HG03571 (cell line): ENCODE measurements around the gene CHD2.
"Not testable (repeated sequence)": the region's sequence is repeated elsewhere in the genome, so short reads cannot be mapped to it uniquely, and the experiment has no call there.

Source experiments
- ATAC-seq: cut with Tn5 transposase; IDR thresholded peaks from one replicate; pipeline ENCODE4 v1.9.1; 2021; ENCODE audit not compliant: unreplicated experiment

The CHD2 gene

GRCh38 chr15:93017526-93017925 is 117.4 kb downstream of the CHD2 start:
- ATAC-seq, result no peak

DNA sequence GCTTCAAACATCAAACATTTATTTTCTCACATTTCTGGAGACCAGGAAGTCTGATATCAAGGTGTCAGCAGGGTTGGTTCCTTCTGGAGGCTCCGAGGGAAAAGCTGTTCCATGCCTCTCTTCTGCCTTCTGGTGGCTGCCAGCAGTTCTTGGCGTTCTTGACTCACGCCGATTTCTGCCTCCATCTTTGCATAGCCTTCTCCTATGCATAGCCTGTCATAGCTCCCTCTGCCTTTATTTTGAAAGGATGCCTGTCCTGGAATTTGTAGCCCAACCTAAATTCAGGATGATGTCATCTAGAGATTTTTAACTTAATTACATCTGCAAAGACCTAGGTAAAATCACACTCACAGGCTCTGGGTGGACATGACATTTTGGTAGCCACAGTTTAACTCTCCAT is 118.5 kb downstream of the CHD2 start:
- ATAC-seq, result no peak

DNA sequence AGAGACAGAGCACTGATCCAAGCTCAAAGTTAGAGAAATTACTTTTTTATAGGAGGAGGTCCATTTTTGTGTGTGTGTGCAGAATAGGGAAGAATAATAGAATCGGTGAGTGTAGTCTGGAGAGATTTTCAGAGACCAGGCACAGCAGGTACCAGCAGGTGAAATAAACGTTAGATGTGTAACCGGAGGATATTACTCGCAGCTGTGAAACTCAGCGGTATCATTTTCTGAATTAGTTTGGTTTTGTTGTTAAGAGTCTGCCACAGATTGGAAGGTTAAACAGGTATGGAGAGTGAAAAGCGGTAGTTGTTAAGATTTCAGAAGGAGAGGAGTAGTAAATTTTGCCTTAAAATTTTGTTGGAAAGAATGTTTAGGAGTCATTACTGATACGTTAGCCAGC is 119.0 kb downstream of the CHD2 start:
- no peak for ATAC-seq

GRCh38 chr15:93019971-93020370 is 119.8 kb downstream of the CHD2 start:
- ATAC-seq, result no peak

DNA sequence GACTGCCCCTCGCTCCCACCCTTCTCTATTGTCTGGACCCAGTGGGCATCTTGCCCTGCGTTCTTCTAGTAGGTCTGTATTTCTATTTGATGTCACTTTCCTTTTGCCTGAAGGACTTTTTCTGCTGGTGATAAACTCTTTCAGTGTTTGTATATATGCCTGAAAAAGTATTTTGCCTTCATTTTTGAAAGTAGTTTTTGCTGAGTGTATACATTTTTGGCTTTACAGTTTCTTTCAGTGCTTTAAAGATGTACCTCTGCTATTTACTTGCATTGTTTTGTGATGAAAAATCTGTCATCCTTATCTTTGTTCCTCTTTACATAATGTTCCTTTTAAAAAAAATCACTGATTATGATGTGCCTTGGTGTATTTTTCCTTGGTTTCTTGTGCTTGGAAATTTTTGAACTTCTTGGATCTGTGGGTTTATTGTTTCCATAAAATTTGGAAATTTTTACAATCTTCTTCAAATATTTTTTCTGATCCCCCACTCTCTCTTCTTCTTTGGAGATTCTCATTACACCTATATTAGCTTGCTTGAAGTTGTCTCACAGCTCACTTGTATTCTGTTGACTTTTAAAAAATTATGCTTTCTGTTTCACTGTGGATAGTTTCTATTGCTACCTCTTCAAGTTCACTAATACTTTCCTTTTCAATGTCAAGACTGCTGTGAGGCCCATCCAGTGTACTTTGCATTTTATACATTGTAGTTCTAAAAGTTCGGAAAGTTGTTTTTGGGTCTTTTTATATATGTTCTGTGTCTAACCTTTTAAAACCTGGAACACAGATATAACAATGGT is 121.0 kb downstream of the CHD2 start:
- no peak for ATAC-seq

- ATAC-seq, result no peak
These were observed 124.2 kb downstream of the CHD2 start for GRCh38 chr15:93024293-93024692.

GRCh38 chr15:93024716-93025624 is 124.8 kb downstream of the CHD2 start:
- no peak for ATAC-seq

GRCh38 chr15:93025625-93025982 is 125.5 kb downstream of the CHD2 start:
- no peak for ATAC-seq

GRCh38 chr15:93026380-93026817 is 126.3 kb downstream of the CHD2 start:
- no peak for ATAC-seq

GRCh38 chr15:93027413-93027812 is 127.3 kb downstream of the CHD2 start:
- ATAC-seq, result no peak

DNA sequence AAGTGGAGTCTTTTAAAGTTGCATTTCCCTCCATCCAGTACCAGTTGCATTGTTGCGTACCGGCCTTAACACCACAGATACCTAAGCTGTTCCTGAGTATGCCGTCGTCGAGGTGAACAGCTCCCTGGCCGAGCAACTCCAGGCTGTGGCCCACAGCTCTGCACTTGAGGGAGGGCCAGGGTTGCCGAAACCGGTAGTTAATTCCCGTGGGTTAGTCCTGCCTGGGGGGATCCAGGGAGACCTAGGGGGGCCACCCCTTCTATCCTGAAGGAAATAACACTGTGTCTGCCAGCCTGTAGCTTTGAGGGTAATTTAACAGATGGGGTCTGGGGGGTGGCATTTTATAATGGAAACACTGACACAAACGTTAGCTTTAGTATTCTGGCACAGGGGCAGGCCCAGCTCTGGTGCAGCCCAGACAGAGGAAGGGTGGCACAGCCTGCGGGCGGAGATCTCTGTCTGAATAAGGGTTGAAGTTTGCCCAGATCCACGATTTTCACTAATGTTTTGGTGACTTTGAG is 128.0 kb downstream of the CHD2 start:
- ATAC-seq, result no peak

- no peak for ATAC-seq
These were observed 128.6 kb downstream of the CHD2 start for GRCh38 chr15:93028632-93029213.

GRCh38 chr15:93029214-93029835 is 129.2 kb downstream of the CHD2 start:
- no peak for ATAC-seq

- ATAC-seq, result no peak
These were observed 129.8 kb downstream of the CHD2 start for GRCh38 chr15:93029836-93030429.

DNA sequence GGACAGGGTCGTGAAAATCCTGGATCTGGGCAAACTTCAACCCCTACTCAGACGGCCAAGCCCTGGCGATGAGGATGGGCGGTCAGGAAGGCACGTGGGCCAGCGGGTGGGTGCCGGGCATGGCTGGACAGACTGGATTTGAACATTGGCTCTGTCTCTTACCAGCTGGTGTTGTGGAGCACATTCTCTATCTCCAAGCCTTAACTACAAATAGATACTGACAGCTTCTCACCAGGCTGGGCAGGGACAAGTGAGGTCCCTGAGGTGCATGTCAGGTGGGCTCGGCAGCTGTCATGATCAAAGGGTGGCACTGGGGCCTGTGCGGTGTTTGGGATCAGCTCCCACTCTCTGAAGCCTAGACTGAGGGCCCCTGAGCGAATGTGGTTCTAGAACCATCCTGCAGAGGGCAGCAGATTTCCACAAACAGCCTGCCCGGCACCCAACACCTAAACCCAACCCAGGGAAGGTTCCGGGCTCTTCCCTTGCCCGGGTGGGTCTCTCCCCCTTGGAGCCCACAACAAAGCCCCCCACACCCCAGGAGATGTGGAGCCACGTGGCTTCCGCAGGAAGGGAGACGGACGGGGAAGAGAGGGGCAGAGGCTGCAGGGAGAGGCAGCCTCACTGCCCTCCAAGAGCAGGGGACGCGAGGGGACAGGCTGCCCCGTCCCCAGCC is 130.4 kb downstream of the CHD2 start:
- ATAC-seq, result peak; percentile 79

DNA sequence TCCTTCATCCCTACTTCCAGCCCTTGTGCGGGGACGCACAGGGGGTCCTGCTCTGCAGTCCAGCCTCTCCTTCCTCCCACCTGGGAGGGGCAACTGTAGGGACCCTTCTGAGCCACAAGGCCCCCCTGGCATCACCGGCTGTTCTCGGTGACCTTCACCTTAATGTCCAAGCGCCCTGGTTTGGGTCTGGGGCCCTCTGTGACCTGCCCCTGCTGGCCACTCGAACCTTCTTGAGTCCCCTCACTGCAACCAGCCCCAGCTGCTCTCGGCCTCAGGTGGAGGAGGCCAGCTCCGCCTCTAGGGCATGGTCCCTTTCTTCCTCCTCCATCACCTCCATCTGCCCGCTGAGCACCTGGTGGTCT is 131.0 kb downstream of the CHD2 start:
- ATAC-seq, result no peak

DNA sequence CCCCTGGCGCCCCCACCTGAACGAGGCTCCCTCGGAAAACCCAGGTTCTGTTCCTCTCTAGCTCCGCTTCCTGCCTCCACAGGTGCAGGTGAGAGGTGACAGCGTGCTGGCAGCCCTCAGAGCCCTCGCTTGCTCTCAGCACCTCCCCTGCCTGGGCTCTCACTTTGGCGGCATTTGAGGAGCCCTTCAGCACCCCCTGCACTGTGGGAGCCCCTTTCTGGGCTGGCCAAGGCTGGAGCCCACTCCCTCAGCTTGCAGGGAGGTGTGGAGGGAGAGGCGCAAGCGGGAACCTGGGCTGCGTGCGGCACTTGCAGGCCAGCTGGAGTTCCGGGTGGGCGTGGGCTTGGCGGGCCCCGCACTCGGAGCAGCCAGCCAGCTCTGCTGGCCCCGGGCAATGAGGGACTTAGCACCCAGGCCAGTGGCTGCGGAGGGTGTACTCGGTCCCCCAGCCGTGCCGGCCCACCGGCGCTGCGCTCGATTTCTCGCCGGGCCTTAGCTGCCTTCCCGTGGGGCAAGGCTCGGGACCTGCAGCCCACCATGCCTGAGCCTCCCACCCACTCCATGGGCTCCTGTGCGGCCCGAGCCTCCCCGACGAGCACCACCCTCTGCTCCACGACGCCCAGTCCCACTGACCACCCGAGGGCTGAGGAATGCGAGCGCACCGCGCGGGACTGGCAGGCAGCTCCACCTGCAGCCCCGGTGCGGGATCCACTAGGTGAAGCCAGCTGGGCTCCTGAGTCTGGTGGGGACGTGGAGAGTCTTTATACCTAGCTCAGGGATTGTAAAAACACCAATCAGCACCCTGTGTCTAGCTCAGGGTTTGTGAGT is 131.6 kb downstream of the CHD2 start:
- not testable (repeated sequence) for ATAC-seq

DNA sequence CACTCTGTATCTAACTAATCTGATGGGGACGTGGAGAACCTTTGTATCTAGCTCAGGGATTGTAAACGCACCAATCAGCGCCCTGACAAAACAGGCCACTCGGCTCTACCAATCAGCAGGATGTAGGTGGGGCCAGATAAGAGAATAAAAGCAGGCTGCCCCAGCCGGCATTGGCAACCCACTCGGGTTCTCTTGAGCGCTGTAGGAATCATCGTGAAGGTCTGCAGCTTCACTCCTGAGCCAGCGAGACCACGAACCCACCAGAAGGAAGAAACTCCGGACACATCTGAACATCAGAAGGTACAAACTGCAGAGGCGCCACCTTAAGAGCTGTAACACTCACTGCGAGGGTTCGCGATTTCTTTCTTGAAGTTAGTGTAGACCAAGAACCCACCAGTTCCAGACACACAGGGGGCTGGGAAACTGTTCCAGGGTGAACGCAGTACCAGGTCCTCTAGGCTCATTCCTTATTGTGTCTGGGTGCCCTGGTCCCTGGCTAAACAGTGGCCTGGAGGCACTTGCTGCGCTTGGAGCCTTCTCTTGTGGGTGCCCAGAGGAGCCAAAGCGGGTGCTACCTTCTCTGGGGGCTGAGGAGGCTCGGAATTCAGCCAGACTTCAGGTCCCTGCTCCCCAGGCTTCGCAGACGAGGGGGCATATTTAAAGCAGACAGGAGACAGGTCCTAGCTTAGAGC is 132.5 kb downstream of the CHD2 start:
- ATAC-seq, result not testable (repeated sequence)
